Measurements from ENCODE around the gene RHAG.

GRCh38 chr6:49666930-49667757, 30.5 kb upstream of the RHAG start:
- TF ChIP-seq CTCF (IDR thresholded peaks at IDR 0.05) (no peak), EZH2 (IDR thresholded peaks at IDR 0.05; ENCODE audit: borderline replicate concordance, insufficient read depth, low read depth, low read length, poor library complexity, severe bottlenecking) (no peak)

Measured in B cell (primary cell).